Naive thymus-derived CD8-positive, alpha-beta T cell (primary cell): Measurements from ENCODE around the gene PCDHGC4. TPM values are rescaled to one million over a fixed set of nuclear protein-coding genes. Genes with fewer than 3 reads are reported as not detected.

ENCODE experiments used
- ATAC-seq, 2 donors: fragments of 150-1000 bp; cut with Tn5 transposase in 1 of 2; sonication (Bioruptor Pico), chemical (Tn5 transposase) in 1 of 2; 1 replicate in 1 of 2; 2 replicates in 1 of 2; pipeline ENCODE4 v1.10.0; 2021; ENCODE audit warnings: mild to moderate bottlenecking in 2 of 2, moderate library complexity in 2 of 2
- POLR2A ChIA-PET: fragments of 350-600 bp; sonication (Branson Sonifier 250); formaldehyde crosslinking; loops from one replicate; lab custom pipeline; 2021; ENCODE audit warnings: antibody characterized with exemption; lab: Charles Lee
- DNase-seq, 10 donors: peaks; one replicate each; pipeline versions ENCODE4 v3.0.0 to v3.0.0-alpha.2; 2020 to 2022
- H3K27ac Mint-ChIP-seq, 10 donors: one replicate each; pipeline ENCODE4 v1.8.0; 2020 to 2022; ENCODE audit warnings: mild to moderate bottlenecking in 10 of 10, mixed read lengths in 10 of 10, moderate library complexity in 4 of 10, inconsistent platforms in 1 of 10
- H3K27me3 Mint-ChIP-seq, 5 donors: one replicate each; pipeline ENCODE4 v1.8.0; 2021 to 2022; ENCODE audit warnings: mixed read lengths in 5 of 5
- H3K36me3 Mint-ChIP-seq, 3 donors: one replicate each; pipeline ENCODE4 v1.8.0; 2020 to 2022; ENCODE audit warnings: mixed read lengths in 3 of 3, mild to moderate bottlenecking in 2 of 3, inconsistent platforms in 1 of 3
- H3K4me1 Mint-ChIP-seq, 4 donors: one replicate each; pipeline ENCODE4 v1.8.0; 2021 to 2022; ENCODE audit warnings: mixed read lengths in 4 of 4
- H3K4me3 Mint-ChIP-seq, 10 donors: one replicate each; pipeline ENCODE4 v1.8.0; 2020 to 2022; ENCODE audit warnings: mild to moderate bottlenecking in 10 of 10, mixed read lengths in 10 of 10, moderate library complexity in 6 of 10, inconsistent platforms in 1 of 10
- H3K9me3 Mint-ChIP-seq, 9 donors: one replicate each; pipeline ENCODE4 v1.8.0; 2020 to 2022; ENCODE audit warnings: mixed read lengths in 9 of 9, mild to moderate bottlenecking in 3 of 9, inconsistent platforms in 1 of 9, moderate library complexity in 1 of 9
- polyA plus RNA-seq, 3 donors: library from polyadenylated mRNA; unstranded; fragments of 300-500 nt; fragmentation: Illumina TruSeq; gene quantifications; one replicate each; pipeline ENCODE4 v1.2.3, GENCODE V29; 2021
- total RNA-seq, 8 experiments: library from RNA in 2 of 8; stranded (reverse) in 2 of 8; gene quantifications; one replicate each; pipeline ENCODE4 v1.2.3 and lab custom pipeline; 2021 to 2026

Gene PCDHGC4
- total RNA-seq (not detected), polyA plus RNA-seq (not detected), total RNA-seq (lab: John Stamatoyannopoulos, UW) (0 to 0.17 (median 0) reads per million in 6 experiments)

GRCh38 chr5:141484641-141485311 lies at the start of gene PCDHGC4:
Gene PCDHGC4, plus strand, starts transcription at chr5:141485030. Its CDS starts 144 bp downstream, at chr5:141485174.
- H3K27ac Mint-ChIP-seq = no peak within 1 kb of the TSS
- ATAC-seq = no peak
- peaks cover 47 to 96% (median 81%) of the 10 kb centered on the region in 5 donors for H3K27me3 Mint-ChIP-seq
- peaks cover 7 to 15% (median 13%) of the 10 kb centered on the region in 4 donors for H3K4me1 Mint-ChIP-seq
- H3K4me3 Mint-ChIP-seq = peak within 1 kb of the TSS; percentile 24 to 77 (median 54)
- no peak for DNase-seq
- POLR2A ChIA-PET = no interaction called here
- peaks cover 0 to 10% (median 0%) of the 10 kb centered on the region in 9 donors for H3K9me3 Mint-ChIP-seq
- H3K36me3 Mint-ChIP-seq = peaks cover 2 to 4% (median 2%) of the 10 kb centered on the region in 3 donors

GRCh38 chr5:141437221-141437620 lies 47.6 kb upstream of the PCDHGC4 start:
- no peak overlapping the region for H3K27ac Mint-ChIP-seq
- peaks cover 8 to 32% (median 18%) of the 10 kb centered on the region in 3 donors for H3K36me3 Mint-ChIP-seq
- H3K27me3 Mint-ChIP-seq = peaks cover 19 to 60% (median 35%) of the 10 kb centered on the region in 5 donors
- DNase-seq = no peak
- no peak for ATAC-seq
- POLR2A ChIA-PET = no interaction called here
- no peaks in the 10 kb centered on the region for H3K4me1 Mint-ChIP-seq
- H3K9me3 Mint-ChIP-seq = peaks cover 0 to 44% (median 24%) of the 10 kb centered on the region in 9 donors
- H3K4me3 Mint-ChIP-seq = no peak overlapping the region

DNA sequence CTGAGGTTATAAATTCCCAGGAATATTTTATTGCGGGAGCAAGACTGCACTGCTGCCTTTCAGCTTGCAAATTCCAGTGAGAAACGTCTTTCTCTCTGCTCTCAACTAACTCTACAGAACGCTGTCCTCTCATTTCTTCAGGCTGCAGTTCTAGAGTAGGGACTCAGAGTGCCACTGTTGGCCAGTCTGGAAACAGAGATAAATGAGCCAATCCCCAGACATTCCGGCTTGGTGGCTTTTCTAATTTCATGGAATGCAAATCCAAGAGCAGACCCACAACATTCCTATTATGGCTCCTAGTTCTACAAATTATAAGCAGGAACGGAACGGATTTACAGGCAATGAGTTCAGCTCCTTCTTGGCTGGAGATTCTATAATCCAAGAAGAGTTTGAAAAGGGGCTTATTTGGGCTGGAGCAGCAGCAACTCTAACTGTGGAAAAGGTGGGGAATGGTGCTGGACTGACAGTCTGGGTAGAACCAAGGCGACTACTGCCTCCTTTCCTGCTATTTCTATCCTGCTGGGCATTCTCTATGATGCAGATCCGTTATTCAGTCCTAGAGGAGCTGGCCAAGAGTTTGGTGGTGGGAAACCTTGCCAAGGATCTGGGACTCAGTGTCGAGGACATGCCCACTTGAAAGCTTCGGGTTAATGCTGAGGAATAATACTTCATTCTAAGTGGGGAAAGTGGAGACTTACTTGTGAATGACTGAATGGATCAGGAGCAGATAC lies 45.3 kb upstream of the PCDHGC4 start:
- Mint-ChIP-seq H3K4me1 (no peaks in the 10 kb centered on the region), H3K9me3 (peaks cover 0 to 30% (median 10%) of the 10 kb centered on the region in 9 donors), H3K27ac (no peak overlapping the region), H3K27me3 (peaks cover 14 to 48% (median 16%) of the 10 kb centered on the region in 5 donors), H3K4me3 (no peak overlapping the region), H3K36me3 (peaks cover under 1 to 19% (median 10%) of the 10 kb centered on the region in 3 donors)
- DNase-seq (no peak), ATAC-seq (no peak)
- POLR2A ChIA-PET = no interaction called here

DNA sequence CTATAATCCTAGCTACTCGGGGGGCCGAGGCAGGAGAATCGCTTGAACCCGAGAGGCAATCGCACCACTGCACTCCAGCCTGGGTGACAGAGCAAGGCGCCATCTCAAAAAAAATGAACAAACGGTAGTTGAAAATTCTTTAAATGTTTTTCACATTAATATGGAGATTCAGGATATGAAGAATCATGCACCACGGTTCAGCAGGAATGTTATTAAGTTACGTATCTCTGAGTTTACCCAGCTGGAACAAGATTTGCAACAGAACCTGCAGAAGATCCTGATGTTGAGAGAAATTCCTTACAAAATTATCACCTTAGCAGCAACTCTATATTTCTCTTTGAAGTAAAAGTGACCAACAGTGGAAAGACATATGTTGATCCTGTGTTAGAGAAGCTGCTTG lies 44.5 kb upstream of the PCDHGC4 start:
- H3K27ac Mint-ChIP-seq = no peak overlapping the region
- POLR2A ChIA-PET = no interaction called here
- peaks cover 0 to 17% (median 12%) of the 10 kb centered on the region in 3 donors for H3K36me3 Mint-ChIP-seq
- peaks cover 0 to 26% (median 9%) of the 10 kb centered on the region in 9 donors for H3K9me3 Mint-ChIP-seq
- no peak for DNase-seq
- no peak for ATAC-seq
- H3K4me3 Mint-ChIP-seq = no peak overlapping the region
- no peaks in the 10 kb centered on the region for H3K4me1 Mint-ChIP-seq
- H3K27me3 Mint-ChIP-seq = peaks cover 14 to 47% (median 17%) of the 10 kb centered on the region in 5 donors

DNA sequence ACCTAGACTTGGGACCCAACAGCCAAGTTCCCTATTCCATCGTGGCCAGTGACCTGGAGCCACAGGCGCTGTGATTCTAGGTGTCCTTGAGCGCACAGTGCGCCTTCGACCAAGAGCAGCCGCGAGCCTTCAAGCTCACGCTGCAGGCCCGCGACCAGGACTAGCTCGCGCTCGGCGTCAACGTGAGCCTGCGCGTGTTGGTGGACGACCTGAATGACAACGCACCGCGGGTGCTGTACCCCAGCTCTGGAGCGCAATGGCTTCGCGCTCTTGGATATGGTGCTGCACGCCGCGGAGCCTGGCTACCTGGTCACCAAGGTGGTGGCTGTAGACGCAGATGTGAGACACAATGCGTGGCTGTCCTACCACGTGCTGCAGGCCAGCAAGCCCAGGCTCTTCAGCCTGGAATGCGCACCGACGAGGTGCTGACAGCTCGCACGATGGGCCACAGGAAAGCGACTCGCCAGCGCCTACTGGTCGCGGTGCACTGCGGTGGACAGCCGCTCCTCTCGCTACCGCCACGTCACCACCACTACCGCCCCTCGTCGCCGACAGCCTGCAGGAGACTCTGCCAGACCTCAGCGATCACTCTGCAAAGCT lies 43.2 kb upstream of the PCDHGC4 start:
- H3K4me3 Mint-ChIP-seq = no peak overlapping the region
- H3K27me3 Mint-ChIP-seq = peaks cover 17 to 47% (median 19%) of the 10 kb centered on the region in 5 donors
- ATAC-seq = no peak
- DNase-seq = no peak
- no peak overlapping the region for H3K27ac Mint-ChIP-seq
- H3K4me1 Mint-ChIP-seq = no peaks in the 10 kb centered on the region
- H3K36me3 Mint-ChIP-seq = peaks cover 0 to 21% (median 10%) of the 10 kb centered on the region in 3 donors
- H3K9me3 Mint-ChIP-seq = peaks cover 0 to 21% (median 9%) of the 10 kb centered on the region in 9 donors
- POLR2A ChIA-PET = no interaction called here

DNA sequence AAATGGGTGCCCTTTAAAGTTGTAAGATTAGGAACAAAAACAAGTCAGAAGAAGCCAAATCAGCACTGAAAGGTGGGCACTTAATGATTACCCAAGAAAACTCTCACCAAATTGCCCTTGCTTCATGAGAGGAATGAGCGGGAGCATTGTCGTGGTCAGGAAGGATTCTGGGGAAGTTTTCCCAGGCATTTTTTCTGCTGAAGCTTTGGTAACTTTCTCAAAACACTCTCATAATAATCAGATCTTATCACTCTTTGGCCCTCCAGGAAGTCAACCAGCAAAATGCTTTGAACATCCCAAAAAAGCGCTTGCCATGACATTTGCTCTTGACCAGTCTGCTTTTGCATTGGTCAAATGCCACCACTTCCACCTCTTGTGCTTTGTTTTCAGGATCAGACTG lies 19.5 kb upstream of the PCDHGC4 start:
- ATAC-seq (no peak), DNase-seq (no peak)
- Mint-ChIP-seq H3K27me3 (peaks cover 9 to 25% (median 17%) of the 10 kb centered on the region in 5 donors), H3K27ac (no peak overlapping the region), H3K4me3 (no peak overlapping the region), H3K4me1 (no peaks in the 10 kb centered on the region), H3K9me3 (peaks cover 0 to 18% (median 4%) of the 10 kb centered on the region in 9 donors), H3K36me3 (peaks cover 0 to 3% (median 0%) of the 10 kb centered on the region in 3 donors)
- POLR2A ChIA-PET = no interaction called here

- peaks cover 10 to 31% (median 28%) of the 10 kb centered on the region in 4 donors for H3K4me1 Mint-ChIP-seq
- peak within 1 kb of the TSS in 3 of 10 donors; percentile 1 to 78 (median 9) for H3K27ac Mint-ChIP-seq
- no peaks in the 10 kb centered on the region for H3K9me3 Mint-ChIP-seq
- peak in 3 of 10 donors; percentile 18 to 22 (median 20) for DNase-seq
- peak within 1 kb of the TSS; percentile 83 to 93 (median 87) for H3K4me3 Mint-ChIP-seq
- peaks cover 32 to 64% (median 47%) of the 10 kb centered on the region in 5 donors for H3K27me3 Mint-ChIP-seq
- ATAC-seq = peak; percentile 74 to 92
- POLR2A ChIA-PET = no interaction called here
- no peaks in the 10 kb centered on the region for H3K36me3 Mint-ChIP-seq
Measured at GRCh38 chr5:141475625-141476131, 9.2 kb upstream of the PCDHGC4 start, which contains the start of gene PCDHGC3. Gene PCDHGC3, plus strand, starts transcription at chr5:141475966. Its CDS starts 151 bp downstream, at chr5:141476117.

DNA sequence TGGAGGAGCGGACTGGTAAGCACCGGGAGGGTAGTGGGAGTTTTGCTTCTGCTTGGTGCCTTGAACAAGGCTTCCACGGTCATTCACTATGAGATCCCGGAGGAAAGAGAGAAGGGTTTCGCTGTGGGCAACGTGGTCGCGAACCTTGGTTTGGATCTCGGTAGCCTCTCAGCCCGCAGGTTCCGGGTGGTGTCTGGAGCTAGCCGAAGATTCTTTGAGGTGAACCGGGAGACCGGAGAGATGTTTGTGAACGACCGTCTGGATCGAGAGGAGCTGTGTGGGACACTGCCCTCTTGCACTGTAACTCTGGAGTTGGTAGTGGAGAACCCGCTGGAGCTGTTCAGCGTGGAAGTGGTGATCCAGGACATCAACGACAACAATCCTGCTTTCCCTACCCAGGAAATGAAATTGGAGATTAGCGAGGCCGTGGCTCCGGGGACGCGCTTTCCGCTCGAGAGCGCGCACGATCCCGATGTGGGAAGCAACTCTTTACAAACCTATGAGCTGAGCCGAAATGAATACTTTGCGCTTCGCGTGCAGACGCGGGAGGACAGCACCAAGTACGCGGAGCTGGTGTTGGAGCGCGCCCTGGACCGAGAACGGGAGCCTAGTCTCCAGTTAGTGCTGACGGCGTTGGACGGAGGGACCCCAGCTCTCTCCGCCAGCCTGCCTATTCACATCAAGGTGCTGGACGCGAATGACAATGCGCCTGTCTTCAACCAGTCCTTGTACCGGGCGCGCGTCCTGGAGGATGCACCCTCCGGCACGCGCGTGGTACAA lies 8.5 kb upstream of the PCDHGC4 start:
- Mint-ChIP-seq H3K4me3 (peak overlapping the region; percentile 83 to 93 (median 87)), H3K27ac (peak overlapping the region in 2 of 10 donors; percentile 1 to 78), H3K27me3 (peaks cover 32 to 70% (median 53%) of the 10 kb centered on the region in 5 donors), H3K9me3 (no peaks in the 10 kb centered on the region), H3K36me3 (no peaks in the 10 kb centered on the region), H3K4me1 (peaks cover 10 to 31% (median 28%) of the 10 kb centered on the region in 4 donors)
- no peak for DNase-seq
- peak; percentile 35 to 36 for ATAC-seq
- POLR2A ChIA-PET = no interaction called here

DNA sequence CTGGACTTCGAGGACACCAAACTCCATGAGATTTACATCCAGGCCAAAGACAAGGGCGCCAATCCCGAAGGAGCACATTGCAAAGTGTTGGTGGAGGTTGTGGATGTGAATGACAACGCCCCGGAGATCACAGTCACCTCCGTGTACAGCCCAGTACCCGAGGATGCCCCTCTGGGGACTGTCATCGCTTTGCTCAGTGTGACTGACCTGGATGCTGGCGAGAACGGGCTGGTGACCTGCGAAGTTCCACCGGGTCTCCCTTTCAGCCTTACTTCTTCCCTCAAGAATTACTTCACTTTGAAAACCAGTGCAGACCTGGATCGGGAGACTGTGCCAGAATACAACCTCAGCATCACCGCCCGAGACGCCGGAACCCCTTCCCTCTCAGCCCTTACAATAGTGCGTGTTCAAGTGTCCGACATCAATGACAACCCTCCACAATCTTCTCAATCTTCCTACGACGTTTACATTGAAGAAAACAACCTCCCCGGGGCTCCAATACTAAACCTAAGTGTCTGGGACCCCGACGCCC lies 7.7 kb upstream of the PCDHGC4 start:
- Mint-ChIP-seq H3K9me3 (no peaks in the 10 kb centered on the region), H3K4me3 (peak overlapping the region; percentile 52 to 93 (median 87)), H3K4me1 (peaks cover 10 to 31% (median 28%) of the 10 kb centered on the region in 4 donors), H3K27me3 (peaks cover 33 to 76% (median 57%) of the 10 kb centered on the region in 5 donors), H3K27ac (no peak overlapping the region), H3K36me3 (no peaks in the 10 kb centered on the region)
- no peak for DNase-seq
- ATAC-seq = no peak
- POLR2A ChIA-PET = no interaction called here

GRCh38 chr5:141477815-141478214 lies 7.0 kb upstream of the PCDHGC4 start:
- DNase-seq (no peak), ATAC-seq (no peak)
- POLR2A ChIA-PET = no interaction called here
- Mint-ChIP-seq H3K4me3 (peak overlapping the region in 4 of 10 donors; percentile 14 to 93 (median 87)), H3K36me3 (no peaks in the 10 kb centered on the region), H3K27ac (no peak overlapping the region), H3K9me3 (no peaks in the 10 kb centered on the region), H3K27me3 (peaks cover 38 to 83% (median 64%) of the 10 kb centered on the region in 5 donors), H3K4me1 (peaks cover 10 to 31% (median 28%) of the 10 kb centered on the region in 4 donors)

DNA sequence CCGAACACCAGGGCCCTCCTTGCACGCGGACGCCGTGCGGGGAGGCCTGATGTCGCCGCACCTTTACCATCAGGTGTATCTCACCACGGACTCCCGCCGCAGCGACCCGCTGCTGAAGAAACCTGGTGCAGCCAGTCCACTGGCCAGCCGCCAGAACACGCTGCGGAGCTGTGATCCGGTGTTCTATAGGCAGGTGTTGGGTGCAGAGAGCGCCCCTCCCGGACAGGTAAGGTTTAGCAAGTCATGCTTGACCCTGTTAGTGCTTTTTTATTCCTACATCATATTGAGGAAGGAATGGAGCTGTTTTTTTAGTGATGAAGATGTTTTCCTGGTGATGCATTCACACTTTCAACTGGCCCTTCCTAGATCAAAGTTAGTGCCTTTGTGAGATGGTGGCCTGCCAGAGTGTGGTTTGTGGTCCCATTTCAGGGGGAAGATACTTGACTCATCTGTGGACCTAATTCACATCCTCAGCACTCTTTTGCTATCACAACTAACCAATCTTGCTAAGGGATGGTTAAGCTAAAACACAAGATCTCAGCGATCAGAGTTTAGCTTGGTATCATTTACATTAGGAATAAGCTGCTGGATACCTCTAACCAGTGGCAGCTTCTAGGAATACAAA lies 6.4 kb upstream of the PCDHGC4 start:
- H3K4me1 Mint-ChIP-seq = peaks cover 10 to 31% (median 28%) of the 10 kb centered on the region in 4 donors
- H3K27me3 Mint-ChIP-seq = peaks cover 42 to 89% (median 70%) of the 10 kb centered on the region in 5 donors
- POLR2A ChIA-PET = no interaction called here
- H3K9me3 Mint-ChIP-seq = no peaks in the 10 kb centered on the region
- DNase-seq = no peak
- ATAC-seq = no peak
- no peak overlapping the region for H3K27ac Mint-ChIP-seq
- peak overlapping the region in 4 of 10 donors; percentile 3 to 83 (median 14) for H3K4me3 Mint-ChIP-seq
- no peaks in the 10 kb centered on the region for H3K36me3 Mint-ChIP-seq
